Measurements from ENCODE around the gene GCNT1.
"Not testable (repeated sequence)": the region's sequence is repeated elsewhere in the genome, so short reads cannot be mapped to it uniquely, and the experiment has no call there.

The GCNT1 gene

DNA sequence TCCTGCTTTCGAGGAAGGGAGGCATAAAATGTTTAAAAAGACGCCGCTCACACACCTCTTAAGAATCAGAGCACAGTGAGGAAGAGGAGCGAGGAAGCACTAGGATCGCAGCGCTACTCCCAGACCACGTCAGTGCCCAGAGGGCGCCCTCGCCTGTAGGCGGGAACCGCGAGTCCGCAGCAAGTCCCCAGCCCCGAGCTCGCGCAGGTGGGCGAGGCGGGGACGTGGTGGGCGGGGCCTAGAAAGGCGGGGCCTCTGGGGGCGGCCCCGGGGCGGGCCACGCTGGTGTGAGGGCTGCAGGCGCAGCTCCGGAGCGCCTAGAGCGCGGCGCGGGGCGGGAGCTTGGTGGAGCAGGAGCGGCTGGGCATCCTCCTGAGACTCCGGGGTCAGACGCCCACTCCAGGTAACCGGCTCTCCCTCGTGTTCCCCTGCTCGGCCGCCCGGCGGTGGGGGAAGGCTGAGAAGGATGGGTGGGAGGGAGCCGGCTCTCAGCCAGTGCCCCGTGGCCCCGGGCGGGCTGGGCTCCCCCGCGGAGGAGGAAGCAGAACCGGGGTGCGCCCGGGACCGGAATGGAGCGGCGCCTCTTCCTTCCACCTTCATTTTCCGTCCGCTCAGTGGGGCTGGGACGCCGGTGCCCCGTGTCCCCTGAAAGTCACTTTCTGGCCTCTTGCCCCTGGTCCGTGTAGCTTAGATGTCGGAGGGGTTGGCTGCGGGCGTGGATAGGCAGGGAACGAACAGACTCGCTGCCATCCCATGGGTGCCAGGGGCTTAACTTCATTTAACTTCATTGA is at the start of gene GCNT1:
TSS of gene GCNT1 (plus strand) at position 280 of the 791 bp plus-strand sequence. CDS start 43,200 bp downstream, outside the sequence.
- peak in 42 of 56 donors; percentile 3 to 83 (median 36) for DNase-seq

DNA sequence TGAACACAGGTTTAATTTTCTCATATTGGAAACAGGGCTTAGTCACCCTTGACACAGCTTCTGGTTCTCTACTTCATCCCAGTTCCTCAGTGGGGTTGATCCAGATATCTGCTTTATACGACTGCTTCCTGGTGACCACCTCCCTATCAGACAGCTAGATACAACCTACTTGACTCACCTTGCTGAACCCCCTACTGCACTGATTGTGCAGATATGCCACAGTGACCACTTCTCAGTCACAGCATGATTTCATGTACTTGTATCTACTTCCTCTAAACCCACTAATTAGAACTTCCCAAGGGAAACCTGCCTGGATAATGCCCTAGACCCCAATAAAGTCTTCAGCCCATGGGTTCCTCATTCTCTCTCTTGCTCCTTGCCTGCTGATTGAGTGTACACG is 46.3 kb upstream of the GCNT1 start:
- no peak for DNase-seq

GRCh38 chr9:76413658-76414057 is 45.3 kb upstream of the GCNT1 start:
- DNase-seq = no peak

- no peak for DNase-seq
These were observed 44.3 kb upstream of the GCNT1 start for GRCh38 chr9:76414661-76415060.

DNA sequence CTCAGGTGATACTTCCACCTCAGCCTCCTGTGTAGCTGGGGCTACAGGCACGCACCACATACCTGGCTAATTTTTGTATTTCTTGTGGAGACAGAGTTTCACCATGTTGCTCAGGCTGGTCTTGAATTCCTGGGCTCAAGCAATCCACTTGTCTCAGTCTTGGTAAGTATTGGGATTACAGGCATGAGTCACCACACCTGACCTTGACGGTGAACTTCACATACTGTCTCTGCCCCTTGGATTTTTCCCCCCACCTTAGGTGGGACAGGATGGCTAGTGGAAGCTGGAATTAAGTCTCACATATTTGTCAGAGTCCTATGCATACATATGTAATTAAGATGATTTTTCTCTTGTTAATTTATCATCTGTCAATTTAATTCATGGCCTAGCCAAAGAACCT is 43.8 kb upstream of the GCNT1 start:
- DNase-seq = no peak

- DNase-seq = peak in 1 of 56 donors; percentile 12
These were observed 43.3 kb upstream of the GCNT1 start for GRCh38 chr9:76415731-76416130.

- no peak for DNase-seq
These were observed 41.6 kb upstream of the GCNT1 start for GRCh38 chr9:76417394-76417793.

DNA sequence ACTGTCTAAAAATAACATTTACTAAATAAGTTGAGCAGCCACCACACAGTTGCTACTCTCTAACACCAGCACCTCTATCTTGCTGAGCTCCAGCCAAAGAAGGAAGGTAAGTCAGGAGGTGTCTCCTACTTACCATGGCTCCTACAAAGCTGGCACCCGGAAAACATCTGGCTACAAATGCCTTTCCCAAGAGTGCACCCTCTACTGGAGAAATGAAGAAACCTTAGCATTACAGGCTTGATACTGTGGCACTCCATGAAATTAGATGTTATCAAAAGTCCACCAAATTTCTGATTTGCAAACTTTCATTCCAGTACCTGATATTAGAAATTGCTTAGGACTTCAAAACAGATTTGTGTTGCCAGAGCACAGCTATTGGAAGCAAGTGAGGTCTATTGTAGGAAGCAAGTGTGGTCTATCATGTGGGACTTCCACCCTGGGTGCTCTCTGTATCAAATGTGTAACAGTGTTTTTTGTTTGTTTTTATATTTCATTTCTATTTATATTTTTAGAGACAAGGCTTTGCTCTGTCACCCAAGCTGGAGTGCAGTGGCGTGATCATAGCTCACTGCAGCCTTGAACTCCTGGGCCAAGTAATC is 39.1 kb upstream of the GCNT1 start:
- DNase-seq = no peak

GRCh38 chr9:76423216-76424177 is 35.5 kb upstream of the GCNT1 start:
- DNase-seq = no peak

- DNase-seq = no peak
These were observed 34.5 kb upstream of the GCNT1 start for GRCh38 chr9:76424491-76424890.

DNA sequence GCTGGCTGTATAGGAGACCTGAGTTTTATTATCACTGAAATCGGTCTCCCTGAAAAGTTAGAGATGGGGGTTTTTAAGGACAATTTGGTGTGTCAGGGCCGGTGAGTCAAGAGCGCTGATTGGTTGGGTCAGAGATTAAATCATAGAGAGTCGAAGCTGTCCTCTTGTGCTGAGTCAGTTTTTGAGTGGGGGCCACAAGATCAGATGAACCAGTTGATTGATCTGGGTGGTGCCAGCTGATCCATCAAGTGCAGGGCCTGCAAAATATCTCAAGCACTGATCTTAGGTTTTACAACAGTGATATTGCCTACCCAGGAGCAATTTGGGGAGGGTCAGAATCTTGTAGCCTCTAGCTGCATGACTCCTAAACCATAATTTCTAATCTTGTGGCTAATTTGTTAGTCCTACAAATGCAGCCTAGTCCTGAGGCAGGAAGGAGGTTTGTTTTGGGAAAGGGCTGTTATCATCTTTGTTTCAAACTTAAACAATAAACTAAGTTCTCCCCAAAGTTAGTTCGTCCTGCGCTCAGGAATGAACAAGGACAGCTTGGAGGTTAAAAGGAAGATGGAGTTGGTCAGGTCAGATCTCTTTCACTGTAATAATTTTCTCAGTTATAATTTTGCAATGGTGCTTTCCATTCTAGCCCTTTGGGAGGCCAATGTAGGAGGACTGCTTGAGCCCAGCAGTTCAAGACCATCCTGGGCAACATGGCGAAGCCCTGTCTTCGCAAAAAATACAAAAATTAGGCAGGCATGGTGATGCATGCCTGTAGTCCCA is 33.1 kb upstream of the GCNT1 start:
- no peak for DNase-seq

DNA sequence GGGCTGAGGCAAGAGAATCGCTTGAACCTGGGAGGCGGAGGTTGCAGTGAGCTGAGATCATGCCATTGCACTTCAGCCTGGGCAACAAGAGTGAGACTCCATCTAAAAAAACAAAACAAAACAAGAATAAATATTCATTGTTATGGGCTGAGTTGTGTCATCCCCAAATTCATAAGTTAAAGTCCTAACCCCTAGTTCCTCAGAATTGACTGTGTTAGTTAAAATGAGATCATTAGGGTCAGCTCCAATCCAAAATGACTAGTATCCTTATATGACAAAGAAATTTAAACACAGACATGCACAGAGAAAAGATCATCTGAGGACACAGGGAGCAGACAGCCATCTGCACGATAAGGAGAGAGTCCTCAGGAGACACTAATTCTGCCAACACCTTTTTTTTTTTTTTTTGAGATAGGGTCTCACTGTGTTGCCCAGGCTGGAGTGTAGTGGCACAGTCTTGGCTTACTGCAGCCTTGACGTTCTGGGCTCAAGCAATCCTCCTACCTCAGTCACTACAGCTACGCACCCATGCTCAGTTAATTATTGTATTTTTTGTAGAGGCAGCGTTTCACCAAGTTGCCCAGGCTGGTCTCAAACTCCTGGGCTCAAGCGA is 32.1 kb upstream of the GCNT1 start:
- DNase-seq = no peak

- DNase-seq = no peak
These were observed 27.4 kb upstream of the GCNT1 start for GRCh38 chr9:76431601-76432000.

- no peak for DNase-seq
These were observed 25.6 kb upstream of the GCNT1 start for GRCh38 chr9:76433406-76433805.

DNA sequence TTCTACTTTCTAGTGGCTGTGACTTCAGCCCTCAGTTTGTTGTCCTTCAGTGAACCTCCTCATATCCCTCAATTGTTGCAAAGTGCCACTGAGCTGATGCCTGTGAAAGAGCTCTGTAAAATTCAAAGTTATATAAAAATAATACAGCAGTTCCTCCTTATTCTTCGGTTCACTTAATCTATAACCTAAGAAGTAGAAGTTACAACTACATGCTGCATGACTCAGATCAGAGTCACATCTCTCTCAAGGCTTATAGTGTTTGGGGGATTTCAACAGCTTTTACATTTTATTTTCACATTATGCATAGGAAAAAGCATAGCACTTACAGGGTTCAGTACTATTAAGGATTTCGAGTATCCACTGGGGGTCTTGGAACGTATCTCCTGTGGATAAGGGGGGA is 25.1 kb upstream of the GCNT1 start:
- no peak for DNase-seq

DNA sequence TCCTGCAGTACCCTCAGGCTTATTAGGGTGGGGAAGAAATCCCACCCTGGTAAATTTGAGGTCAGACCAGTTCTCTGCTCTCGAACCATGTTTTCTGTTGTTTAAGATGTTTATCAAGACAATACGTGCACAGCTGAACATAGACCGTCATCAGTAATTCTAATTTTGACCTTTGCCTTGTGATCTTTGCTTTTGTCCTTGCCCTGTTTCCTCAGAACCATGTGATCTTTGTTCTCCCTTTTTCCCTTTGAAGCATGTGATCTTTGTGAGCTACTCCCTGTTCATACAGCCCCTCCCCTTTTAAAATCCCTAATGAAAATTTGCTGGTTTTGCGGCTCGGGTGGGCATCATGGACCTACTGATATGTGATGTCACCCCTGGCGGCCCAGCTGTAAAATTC is 24.1 kb upstream of the GCNT1 start:
- not testable (repeated sequence) for DNase-seq

DNA sequence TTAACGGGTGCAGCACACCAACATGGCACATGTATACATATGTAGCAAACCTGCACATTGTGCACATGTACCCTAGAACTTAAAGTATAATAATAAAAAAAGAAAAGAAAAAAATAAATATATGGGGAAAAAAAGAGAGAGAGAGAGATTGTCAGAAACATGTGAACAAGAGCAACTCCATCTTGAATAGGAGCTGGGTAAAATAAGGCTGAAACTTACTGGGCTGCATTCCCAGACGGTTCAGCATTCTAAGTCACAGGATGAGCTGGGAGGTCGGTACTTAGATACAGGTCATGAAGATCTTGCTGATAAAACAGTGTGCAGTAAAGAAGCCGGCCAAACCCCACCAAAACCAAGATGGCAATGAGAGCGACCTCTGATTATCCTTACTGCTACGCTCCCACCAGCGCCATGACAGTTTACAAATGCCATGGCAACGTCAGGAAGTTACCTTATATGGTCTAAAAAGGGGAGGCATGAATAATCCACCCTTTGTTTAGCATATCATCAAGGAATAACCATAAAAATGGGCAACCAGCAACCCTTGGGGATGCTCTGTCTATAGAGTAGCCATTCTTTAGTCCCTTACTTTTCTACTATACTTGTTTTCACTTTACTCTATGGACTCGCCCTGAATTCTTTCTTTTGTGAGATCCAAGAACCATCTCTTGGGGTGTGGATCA is 21.8 kb upstream of the GCNT1 start:
- DNase-seq = not testable (repeated sequence)

DNA sequence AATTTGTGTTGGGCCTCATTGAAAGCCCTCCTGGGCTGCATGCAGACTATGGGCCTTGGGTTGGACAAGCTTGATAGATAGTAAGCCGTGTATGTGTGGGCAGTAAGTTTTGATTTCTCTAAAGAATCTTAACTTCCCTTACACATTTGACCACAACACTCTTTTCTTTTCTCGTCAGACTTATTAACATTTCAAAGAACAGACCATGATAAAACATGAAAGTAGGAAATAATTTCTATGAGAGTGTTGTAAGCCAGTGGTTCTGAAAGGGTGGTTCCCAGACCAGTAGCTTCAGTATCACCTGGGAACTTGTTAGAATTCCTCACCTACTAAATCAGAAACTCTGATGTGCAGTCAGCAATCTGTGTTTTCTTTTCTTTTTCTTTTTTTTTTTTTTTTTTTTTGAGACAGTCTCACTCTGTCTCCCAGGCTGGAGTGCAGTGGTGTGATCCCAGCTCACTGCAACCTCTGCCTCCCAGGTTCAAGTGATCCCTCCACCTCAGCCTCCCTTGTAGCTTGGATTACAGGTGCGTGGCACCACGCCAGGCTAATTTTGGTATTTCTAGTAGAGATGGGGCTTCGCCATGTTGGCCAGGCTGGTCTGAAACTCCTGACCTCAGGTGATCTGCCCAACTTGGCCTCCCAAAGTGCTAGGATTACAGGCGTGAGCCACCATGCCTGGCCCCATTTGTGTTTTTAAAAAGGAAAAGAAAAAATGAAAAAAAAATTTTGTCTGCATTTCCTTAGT is 20.0 kb upstream of the GCNT1 start:
- no peak for DNase-seq

All from nucleus accumbens (tissue), 56 donors.